GM21619 (cell line): ENCODE measurements around the gene ITGA3.

Experiments
- ATAC-seq: cut with Tn5 transposase; IDR thresholded peaks from one replicate; pipeline ENCODE4 v1.9.1; 2021; ENCODE audit not compliant: unreplicated experiment

ITGA3 gene

DNA sequence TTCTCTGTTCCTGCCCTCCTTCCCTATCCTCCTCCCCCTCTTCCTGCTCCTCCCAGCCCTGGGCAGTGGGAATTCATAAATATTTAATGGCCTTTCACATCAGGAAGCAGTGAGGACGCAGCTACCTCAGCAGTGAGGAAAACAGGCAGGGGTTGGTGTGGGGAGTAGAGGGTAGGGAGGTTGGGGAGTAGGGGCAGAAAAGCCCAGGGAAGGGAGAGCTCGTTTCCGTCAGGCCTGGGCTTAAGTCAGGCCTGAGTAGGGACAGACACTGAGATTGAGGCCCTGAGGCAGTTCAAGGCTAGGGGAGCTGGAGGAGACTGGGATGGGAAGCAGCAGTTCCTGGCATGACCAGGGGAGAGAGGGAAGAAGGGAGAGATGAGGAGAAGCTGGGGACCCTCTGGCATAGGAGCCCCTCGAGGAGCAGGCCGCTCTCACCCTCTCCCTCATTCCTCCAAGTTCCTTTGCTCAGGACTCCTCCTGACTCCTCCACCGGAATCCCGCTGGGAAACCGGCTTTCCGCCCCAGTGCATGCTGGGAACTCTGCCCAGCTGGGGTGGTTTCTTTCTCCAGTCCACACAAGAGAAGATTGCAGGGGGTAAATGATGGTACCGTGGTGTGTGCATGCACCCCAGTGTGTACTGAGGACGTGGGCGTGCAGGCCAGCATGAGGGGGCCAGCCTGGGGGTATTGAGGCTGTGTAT is 67.9 kb downstream of the ITGA3 start:
- no peak for ATAC-seq

DNA sequence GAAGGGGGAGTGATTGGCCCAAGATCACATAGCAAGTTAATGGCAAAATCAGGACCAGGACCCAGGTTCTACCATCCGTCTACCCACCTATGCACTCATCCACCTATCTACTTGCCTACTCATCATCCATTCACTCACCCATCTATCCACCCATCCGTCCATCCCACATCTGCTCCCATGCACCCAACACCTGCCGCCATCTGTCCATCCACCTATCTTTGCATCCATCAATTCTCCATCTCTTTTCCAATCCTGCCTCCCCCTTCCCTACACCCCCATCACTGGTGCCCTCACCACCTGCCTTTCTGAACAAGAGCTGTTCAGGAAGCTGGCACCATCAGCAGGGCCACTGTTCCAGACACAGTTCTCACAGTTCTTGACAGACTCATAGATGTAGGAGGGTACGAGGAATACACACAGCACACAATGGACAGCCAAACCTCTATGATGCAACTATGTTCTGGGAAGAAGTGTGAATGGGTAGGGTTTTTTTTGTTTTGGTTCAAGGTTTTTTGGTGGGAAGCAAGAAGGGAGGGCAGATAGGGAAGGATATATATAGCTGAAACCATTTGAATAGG is 69.6 kb downstream of the ITGA3 start:
- ATAC-seq = no peak

DNA sequence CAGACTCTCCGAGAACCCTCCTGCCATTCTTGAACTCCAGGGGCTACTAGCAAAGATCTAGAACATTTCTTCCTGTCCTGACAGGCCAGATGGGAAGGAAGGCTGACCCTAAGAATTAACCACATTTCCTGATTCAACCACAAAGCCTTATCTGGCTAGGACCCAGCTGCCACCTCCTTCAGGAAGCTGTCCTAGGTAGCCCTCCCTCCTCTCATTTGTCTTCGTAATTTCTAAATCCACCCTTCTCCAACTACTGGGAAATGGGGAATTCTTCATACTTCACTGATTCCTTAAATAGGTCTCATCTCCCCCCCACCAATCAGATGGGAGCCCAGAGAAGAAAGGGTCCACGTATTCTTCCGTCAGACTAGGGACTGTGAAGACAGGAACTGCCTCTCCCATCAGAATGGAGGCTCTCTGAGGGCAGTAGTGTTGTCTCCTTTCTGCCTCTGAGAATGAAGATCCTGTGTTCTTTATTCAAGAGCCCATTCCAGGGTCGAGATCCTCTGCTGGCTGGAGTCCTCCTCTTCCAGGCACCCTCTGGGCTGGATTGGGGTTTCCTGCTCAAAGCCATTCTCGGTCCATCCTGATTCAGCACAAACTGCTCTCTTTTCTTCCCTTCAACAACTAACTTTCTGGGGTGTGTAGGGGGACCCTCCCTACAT is 71.9 kb downstream of the ITGA3 start:
- ATAC-seq = no peak

DNA sequence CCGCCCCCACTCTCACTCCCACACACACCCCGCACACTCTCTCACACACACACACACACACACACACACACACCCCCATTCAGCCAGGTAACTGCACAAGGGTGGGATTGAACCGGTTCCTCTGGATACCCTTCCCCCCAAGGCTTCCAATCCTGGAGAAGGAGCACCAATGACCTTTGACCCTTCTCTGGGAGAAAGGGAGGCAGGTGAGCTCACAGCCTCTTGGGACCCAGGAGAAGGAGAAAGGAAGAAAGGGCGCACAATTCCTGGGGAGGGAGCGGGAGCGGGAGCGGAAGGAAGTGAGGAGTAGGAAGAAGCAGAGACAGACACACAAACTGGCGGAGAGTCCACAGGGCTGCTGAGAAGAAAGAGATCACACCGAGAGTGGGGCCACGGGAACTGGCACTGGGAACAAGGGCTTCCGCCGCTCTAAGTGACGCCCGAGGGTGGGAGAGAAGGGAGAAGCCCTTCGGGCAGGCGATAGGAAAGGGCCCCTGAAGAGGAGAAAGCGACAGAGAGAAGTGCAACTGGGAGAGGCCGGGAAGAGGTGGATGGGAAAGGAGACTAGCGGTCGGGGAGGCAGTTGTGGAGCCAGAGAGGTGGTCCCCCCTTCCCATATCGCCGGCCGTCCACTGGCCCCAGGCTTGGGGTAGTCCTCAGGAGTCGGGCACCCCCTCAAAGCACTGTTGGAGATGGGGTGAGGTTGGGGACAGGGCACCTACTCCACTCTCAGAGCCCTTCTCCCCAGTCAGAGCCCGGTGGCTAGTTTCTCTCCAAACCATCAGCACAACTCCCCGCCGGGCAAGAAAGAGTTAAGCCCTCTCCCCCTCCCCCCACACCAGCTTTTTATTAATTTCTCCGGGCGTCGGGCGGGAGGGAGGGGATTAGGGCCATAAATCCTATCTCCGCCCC is 72.8 kb downstream of the ITGA3 start:
- no peak for ATAC-seq

DNA sequence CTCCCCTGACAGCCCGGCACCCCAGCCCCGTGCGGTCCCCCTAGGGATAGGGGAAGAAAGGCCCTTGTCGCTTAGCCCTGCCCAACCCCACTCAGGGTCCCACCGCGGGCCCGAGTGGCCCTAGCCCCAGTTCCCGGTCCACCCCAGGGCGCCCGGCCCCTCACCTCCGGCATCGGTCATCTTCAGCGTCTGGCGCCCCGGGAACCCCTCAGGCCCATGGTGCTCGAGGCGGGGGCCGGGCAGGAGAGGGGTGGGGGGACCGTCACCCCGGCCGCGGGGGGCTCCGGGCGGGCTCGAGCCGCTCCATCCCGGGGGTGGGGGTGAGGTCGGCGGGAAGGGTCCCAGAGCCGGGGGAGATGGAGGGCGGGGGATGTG is 73.4 kb downstream of the ITGA3 start:
- no peak for ATAC-seq

DNA sequence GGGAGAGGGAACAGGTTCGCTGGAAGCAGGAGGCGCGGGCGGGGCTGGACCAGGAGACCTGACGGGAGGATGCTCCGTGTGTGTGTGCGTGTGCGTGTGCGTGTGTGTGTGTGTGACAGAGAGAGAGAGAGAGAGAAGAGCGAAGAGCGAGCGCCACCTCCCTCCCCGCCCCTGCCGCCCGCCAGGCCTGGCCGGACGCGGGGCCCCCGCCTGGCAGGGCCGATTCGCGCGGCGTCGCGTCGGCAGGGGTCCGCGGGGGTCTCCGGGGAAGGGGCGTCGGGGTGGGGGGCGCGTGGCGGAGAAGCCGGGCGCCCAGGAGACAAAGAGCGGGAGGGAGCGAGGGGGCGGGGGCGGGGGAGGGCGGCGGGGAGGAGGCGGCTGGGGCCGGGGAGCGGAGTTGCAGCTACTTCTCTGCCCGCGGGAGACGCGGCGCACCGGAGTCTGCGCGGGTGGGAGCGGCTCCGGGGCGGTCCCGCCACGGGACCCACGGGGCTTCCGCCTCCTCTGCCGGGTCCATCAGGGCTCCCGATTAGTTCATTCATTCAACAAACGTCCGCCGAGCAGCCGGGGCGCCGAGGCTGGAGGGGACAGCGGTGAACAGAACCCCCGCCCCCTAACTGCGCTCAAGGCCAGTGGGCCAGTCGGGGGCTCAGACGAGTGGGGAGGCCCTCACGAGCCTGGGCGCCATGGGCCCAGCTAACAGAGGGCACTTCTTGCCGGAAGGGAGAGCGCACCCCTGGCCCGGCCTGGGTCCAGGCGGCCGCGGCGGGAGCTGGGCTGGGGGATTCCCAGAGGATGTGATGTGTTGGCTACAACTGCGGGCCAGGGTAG is 74.0 kb downstream of the ITGA3 start, which contains the start of gene SAMD14:
Gene SAMD14 (minus strand): TSS at position 433 of the 831 bp plus-strand sequence. CDS start 5,201 bp downstream, outside the sequence.
- no peak for ATAC-seq

DNA sequence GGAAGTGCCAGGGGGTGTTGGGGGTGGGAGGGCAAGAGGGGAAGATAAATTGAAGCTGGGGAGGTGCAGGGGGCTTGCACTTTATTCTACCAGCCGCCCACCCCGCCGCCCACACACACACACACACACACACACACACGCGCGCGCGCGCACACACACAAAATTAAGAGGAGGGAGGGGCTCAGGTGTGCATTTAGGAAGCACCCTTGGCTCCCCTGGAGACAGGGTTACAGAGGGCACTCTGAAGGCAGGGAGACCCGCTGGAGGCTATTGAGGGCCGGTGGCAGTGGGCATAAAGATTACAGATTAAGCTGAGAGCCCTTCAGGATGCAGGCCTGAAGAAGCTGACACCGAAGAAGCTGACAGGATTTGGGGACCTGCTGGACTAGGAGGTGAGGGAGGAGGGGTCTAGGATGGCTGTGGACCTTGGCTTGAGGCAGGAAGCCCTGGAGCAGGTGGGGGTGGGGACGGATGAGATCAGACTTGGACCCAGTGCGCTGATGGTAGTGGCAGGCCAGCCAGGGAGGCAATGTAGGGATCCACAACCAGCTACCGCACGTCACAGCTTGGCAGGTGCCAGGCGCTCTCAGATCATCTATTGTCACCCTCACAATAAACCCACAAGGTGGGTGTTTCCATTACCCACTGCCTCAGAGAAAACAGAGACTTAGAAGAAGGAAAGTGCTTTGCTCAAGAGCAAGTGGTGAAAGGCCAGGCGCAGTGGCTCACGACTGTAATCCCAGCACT is 74.8 kb downstream of the ITGA3 start:
- no peak for ATAC-seq

DNA sequence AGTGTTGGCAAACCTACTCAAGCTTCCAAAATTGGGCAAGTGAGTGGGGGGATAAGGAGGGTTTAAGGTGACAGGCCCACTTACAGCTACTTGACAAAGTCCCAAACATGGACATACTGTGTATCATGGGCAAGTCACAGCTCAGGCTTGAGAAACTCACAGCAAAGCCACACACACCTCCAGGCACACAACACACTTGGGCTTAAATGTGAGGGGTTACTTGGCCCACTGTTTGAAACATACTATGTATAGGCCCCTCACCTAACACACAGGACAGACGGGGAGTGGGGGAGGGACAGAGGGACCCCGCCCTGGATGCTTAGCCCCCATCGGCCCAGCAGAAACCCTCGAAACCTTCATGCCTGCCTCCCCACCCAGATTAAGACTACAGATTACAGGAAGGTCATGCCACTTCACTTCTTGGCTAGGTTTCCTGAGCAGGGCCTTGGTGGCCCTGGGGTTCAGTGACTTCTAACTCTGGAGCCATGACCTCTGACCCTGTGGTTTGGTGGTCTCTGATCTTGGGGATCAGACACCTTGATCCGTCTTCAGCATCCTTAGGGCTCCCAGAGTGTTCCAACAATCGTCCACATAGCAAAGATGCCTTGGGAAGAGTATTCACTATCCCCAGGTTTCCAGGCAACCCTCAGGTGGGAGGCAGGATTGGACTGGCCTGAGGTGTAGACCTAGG is 76.3 kb downstream of the ITGA3 start:
- ATAC-seq = no peak

DNA sequence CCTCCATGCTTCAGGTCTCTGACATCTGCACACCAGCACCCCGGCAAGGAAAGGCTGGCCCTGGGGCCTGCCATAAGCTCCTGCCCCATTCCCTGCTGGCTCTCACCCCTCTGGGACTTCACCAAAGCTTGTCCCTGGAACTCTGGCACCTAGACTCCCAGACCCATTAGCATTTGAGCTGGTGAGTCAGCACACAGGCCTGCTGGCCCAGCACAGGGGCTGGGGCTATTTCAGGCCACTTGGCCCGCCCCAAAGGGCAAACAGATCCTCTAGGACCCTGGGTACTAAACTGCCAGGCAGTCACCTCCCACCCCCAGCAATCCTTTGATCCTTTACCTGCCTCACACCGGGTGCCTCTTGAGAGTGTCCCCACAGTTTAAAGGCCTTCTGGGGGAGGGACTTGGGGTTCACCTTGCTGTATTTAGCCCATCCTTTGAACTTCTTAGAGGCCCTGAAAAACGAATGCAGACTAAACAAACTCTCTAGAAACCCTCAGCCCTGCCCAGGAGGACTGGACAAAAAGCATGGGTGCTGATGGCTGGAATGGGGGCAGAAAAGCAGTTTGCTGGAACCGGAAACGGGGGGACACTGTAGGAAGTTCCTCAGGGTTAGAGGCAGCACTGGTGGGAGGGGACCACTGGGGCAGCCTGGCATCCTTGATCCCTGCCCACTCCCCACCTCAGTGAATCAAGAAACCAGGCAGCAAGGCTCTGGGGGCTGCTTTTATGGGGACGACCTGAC is 77.3 kb downstream of the ITGA3 start:
- no peak for ATAC-seq

DNA sequence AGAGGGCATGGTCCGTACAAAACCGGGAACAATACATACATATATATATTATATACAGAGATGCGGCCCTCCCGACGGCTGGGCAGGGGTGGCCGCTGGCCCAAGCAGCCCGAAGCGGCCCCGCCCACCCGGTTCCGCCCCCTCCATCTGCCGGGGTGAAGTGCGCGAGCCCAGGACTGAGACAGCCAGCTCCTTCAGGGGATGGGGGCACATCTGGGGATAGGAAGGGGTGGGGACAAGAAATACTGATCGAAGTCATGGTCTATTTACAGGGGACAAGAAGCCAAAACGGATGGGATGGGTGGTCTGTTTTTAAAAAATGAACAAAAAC is 77.8 kb downstream of the ITGA3 start:
- no peak for ATAC-seq

DNA sequence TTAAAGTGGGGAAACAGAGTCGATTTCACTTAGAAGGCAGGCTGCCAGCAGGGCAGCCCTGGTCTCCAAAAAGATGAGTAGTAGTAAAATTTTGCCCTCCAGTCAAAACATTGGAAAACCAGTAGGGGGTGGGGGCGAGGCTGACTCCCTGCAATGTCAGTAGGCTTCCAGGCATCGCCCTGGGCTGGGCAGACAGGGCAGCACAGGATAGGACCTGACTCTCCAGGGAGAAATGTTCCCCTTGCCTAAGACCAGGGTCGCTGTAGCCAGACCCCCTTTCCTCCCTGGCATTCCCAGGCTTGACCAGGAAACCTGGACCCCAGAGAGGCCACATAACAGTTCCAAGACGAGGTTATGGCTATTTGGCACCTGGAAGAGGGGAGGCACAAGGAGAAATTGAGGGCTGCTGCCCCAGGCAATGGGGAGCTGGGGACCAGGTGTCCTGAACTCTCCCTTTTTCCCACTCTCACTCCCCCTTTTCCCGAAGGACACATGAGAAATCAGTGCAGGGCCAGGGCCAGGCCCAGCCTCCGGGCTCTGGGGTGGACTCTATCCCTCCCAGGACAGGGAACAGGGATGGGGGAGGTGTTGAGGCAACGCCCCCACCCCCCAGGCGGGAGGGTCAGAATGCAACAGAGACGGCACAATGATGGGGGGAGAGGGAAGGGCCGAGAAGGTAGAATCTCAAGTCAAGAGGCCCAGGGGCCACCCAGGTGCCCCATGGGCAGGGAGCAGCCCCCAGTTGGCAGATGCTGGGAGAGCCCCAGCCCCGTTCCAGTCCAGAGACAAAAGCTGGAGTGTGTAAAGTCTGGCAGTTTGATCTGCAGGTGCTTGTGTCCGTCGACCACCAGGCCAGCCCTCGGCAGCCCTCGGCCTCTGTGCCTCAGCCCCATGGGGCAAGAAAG is 78.5 kb downstream of the ITGA3 start:
- no peak for ATAC-seq

DNA sequence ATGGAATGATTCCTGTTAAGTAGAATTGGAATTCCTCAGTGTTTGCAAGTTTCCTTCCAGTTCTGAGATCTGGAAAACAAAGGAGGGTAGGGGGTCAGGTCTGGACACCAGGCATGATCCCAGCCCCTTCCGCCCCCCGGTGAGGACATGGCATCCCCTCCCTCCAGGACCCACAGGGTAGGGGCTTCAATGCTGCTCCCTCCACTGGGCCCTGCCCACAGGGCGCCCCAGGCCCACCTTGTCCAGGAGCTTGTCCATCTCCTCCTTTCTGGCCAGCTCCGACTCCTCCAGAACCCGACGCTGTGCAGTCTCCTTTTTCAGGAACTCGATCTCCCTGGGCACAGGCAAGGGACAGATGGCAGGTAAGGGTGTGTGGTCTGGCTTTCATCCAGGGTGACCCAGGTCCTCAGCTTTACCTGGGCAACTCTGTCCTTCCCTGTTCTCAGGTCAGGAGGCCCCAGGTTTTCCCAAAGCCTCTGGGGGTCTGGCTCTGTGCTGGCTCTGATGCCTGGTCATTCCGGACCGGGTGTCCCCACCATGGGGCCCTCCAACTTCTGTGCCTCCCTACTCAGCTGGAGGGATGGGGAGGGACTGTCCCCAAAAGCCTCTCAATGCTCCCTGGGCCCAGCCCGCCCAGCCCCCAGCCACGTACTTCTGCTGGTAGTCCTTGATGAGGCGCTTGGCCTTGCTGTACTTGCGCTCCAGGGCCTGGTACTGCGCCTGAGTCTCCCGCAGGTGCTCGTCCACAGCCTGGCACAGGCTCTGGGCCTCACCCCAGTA is 79.6 kb downstream of the ITGA3 start:
- ATAC-seq = no peak

DNA sequence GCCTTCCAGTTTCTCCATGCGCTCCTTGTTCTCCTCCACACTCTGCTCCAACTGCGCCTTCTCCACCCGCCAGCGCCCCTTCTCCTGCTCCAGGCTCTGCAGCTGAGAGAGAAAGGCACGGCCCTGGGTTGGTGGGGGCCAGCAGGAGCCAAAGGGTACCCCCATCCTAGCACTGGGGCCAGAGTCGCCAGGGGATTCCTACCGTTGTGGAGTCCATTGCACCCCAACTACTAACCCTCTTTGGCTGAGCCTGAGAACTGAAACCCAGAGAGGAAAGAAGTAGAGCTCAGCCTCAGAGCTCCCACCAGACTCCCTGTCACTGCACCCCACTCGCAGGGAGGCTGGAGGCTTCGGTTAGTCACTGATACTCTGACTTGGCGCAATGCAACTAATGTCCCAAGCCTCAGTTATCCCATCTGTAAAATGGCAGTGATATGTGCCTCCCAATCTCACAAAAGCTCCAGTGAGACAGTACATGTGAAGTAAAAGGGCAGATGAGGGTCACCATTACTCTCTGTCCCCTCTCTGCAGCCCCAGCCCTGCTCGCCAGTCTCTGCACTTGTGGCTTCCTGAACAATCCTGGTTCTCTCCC is 80.3 kb downstream of the ITGA3 start:
- ATAC-seq = no peak

DNA sequence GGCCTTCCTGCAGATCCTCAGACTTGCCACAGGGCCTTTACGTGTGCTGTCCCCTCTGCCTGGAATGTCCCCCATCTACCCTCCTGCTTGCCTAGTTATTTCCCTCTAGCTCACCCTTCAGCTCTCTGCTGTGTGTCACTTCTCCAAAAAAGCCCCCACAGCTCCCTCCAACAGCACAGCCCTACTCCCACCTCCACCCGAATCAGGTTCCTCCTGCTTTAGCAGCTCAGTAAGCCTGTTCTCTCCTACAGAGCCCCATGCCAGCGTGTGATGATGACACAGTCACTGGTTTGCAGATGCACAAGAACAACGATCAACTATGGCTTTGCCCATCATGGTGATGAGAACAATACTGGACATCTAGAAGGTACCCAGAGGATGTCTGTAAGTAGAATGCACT is 81.1 kb downstream of the ITGA3 start:
- no peak for ATAC-seq

DNA sequence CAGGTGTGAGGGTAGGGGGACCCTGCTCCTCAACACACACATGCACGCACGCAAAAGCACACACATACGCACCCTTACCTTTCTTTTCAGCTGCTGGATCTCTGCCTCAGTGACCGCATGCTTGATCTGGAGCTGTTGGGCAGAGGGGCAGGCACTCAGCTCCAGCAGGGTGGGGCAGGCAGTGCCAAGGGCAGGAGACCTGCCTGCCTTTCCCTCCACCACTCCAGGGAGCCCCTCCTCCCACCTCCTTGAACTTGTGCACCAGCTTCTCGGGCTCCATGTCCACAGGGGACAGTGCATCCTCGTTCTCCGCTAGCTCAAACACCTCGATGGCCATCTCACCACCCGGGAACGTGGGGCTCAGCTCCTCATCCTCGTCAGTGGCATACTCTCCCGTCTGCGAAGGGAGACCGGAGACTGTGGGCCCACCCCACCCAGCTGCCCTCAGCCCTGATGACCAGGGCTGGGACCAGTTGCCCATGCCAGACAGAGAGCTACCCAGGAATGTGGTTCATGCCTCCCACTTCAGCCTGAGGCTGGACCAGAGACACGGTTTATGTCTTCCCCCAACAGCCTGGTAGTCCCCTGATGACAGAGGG is 83.4 kb downstream of the ITGA3 start:
- no peak for ATAC-seq
